Activated CD4-positive, alpha-beta memory T cell treated with anti-CD3 and anti-CD28 coated beads, Interleukin-2, amount 10 ng/mL, durations not matched to agents 7 days and 5 days (primary cell): ENCODE results near the gene TECTB. TPM values are rescaled to one million over a fixed set of nuclear protein-coding genes. Genes with fewer than 3 reads are reported as not detected.
"Not testable (repeated sequence)": the region's sequence is repeated elsewhere in the genome, so short reads cannot be mapped to it uniquely, and the experiment has no call there.

Experiments used
- CTCF ChIA-PET: fragments of 350-600 bp; sonication (Branson Sonifier 250); formaldehyde crosslinking; loops from one replicate; lab custom pipeline; 2021; ENCODE audit warnings: antibody characterized with exemption, inconsistent platforms; lab: Charles Lee
- POLR2A ChIA-PET: fragments of 350-600 bp; sonication (Branson Sonifier 250); formaldehyde crosslinking; loops from one replicate; lab custom pipeline; 2021; ENCODE audit warnings: antibody characterized with exemption; lab: Charles Lee
- DNase-seq: peaks from one replicate; pipeline ENCODE4 v3.0.0-alpha.2; 2020
- H3K27ac Mint-ChIP-seq: one replicate; pipeline ENCODE4 v1.8.0; 2021; ENCODE audit warnings: mild to moderate bottlenecking, mixed read lengths
- H3K27me3 Mint-ChIP-seq: one replicate; pipeline ENCODE4 v1.8.0; 2021; ENCODE audit warnings: mixed read lengths
- H3K36me3 Mint-ChIP-seq: one replicate; pipeline ENCODE4 v1.8.0; 2021; ENCODE audit warnings: low read depth, mixed read lengths
- H3K4me1 Mint-ChIP-seq: one replicate; pipeline ENCODE4 v1.8.0; 2021; ENCODE audit warnings: mixed read lengths
- H3K4me3 Mint-ChIP-seq: one replicate; pipeline ENCODE4 v1.8.0; 2021; ENCODE audit warnings: mild to moderate bottlenecking, mixed read lengths
- H3K9me3 Mint-ChIP-seq: one replicate; pipeline ENCODE4 v1.8.0; 2021; ENCODE audit warnings: mixed read lengths
- total RNA-seq, 2 experiments: library from RNA; stranded (reverse); gene quantifications; one replicate each; pipeline ENCODE4 v1.2.3, GENCODE V29; 2021

The TECTB gene
- total RNA-seq, 2 experiments from 2014 or later: not detected

- H3K36me3 Mint-ChIP-seq: no peaks in the 10 kb centered on the region
- POLR2A ChIA-PET: no interaction called here
- peaks cover 8% of the 10 kb centered on the region for H3K9me3 Mint-ChIP-seq
- no peak overlapping the region for H3K4me3 Mint-ChIP-seq
- DNase-seq: no peak
- H3K4me1 Mint-ChIP-seq: no peaks in the 10 kb centered on the region
- H3K27me3 Mint-ChIP-seq: no peaks in the 10 kb centered on the region
- CTCF ChIA-PET: no interaction called here
- no peak overlapping the region for H3K27ac Mint-ChIP-seq
Observed at GRCh38 chr10:112250555-112250954, 32.6 kb upstream of the TECTB start.

GRCh38 chr10:112251238-112251637 is 32.0 kb upstream of the TECTB start:
- H3K27ac Mint-ChIP-seq, H3K4me3 Mint-ChIP-seq, CTCF ChIA-PET, DNase-seq, H3K27me3 Mint-ChIP-seq, H3K9me3 Mint-ChIP-seq, H3K36me3 Mint-ChIP-seq, POLR2A ChIA-PET, H3K4me1 Mint-ChIP-seq: not testable (repeated sequence)

- no peak overlapping the region for H3K27ac Mint-ChIP-seq
- CTCF ChIA-PET: no interaction called here
- H3K36me3 Mint-ChIP-seq: no peaks in the 10 kb centered on the region
- DNase-seq: no peak
- H3K27me3 Mint-ChIP-seq: peaks cover 3% of the 10 kb centered on the region
- H3K9me3 Mint-ChIP-seq: no peaks in the 10 kb centered on the region
- no peaks in the 10 kb centered on the region for H3K4me1 Mint-ChIP-seq
- H3K4me3 Mint-ChIP-seq: no peak overlapping the region
- POLR2A ChIA-PET: no interaction called here
Observed at GRCh38 chr10:112258407-112258806, 24.8 kb upstream of the TECTB start.

GRCh38 chr10:112259688-112260087 is 23.5 kb upstream of the TECTB start:
- ChIA-PET CTCF (no interaction called here), POLR2A (no interaction called here)
- Mint-ChIP-seq H3K36me3 (no peaks in the 10 kb centered on the region), H3K4me1 (no peaks in the 10 kb centered on the region), H3K4me3 (no peak overlapping the region), H3K9me3 (no peaks in the 10 kb centered on the region), H3K27me3 (peaks cover 3% of the 10 kb centered on the region), H3K27ac (no peak overlapping the region)
- DNase-seq: no peak

GRCh38 chr10:112260831-112261230 is 22.4 kb upstream of the TECTB start:
- Mint-ChIP-seq H3K36me3 (no peaks in the 10 kb centered on the region), H3K27ac (no peak overlapping the region), H3K4me1 (no peaks in the 10 kb centered on the region), H3K9me3 (no peaks in the 10 kb centered on the region), H3K4me3 (no peak overlapping the region), H3K27me3 (peaks cover 3% of the 10 kb centered on the region)
- DNase-seq: no peak
- ChIA-PET CTCF (no interaction called here), POLR2A (no interaction called here)

GRCh38 chr10:112261281-112261822 is 21.8 kb upstream of the TECTB start:
- CTCF ChIA-PET: no interaction called here
- no peak overlapping the region for H3K4me3 Mint-ChIP-seq

GRCh38 chr10:112262546-112262945 is 20.7 kb upstream of the TECTB start:
- ChIA-PET CTCF (no interaction called here), POLR2A (no interaction called here)
- peaks cover 5% of the 10 kb centered on the region for H3K27me3 Mint-ChIP-seq
- no peaks in the 10 kb centered on the region for H3K4me1 Mint-ChIP-seq
- DNase-seq: no peak
- H3K4me3 Mint-ChIP-seq: no peak overlapping the region
- no peaks in the 10 kb centered on the region for H3K9me3 Mint-ChIP-seq
- H3K27ac Mint-ChIP-seq: no peak overlapping the region
- no peaks in the 10 kb centered on the region for H3K36me3 Mint-ChIP-seq

More at GRCh38 chr10:112261281-112261822, 21.8 kb upstream of the TECTB start:
- no peak for DNase-seq
- Mint-ChIP-seq H3K4me1 (no peaks in the 10 kb centered on the region), H3K36me3 (no peaks in the 10 kb centered on the region), H3K27ac (no peak overlapping the region), H3K27me3 (peaks cover 3% of the 10 kb centered on the region), H3K9me3 (no peaks in the 10 kb centered on the region)
- POLR2A ChIA-PET: no interaction called here

- Mint-ChIP-seq H3K36me3 (no peaks in the 10 kb centered on the region), H3K27me3 (peaks cover 2% of the 10 kb centered on the region), H3K4me3 (no peak overlapping the region), H3K27ac (no peak overlapping the region), H3K9me3 (no peaks in the 10 kb centered on the region), H3K4me1 (no peaks in the 10 kb centered on the region)
- CTCF ChIA-PET: no interaction called here
- DNase-seq: no peak
- POLR2A ChIA-PET: no interaction called here
Observed at GRCh38 chr10:112265745-112266144, 17.5 kb upstream of the TECTB start.

- H3K9me3 Mint-ChIP-seq: no peaks in the 10 kb centered on the region
- H3K27me3 Mint-ChIP-seq: peaks cover 4% of the 10 kb centered on the region
- no peaks in the 10 kb centered on the region for H3K36me3 Mint-ChIP-seq
- no peak overlapping the region for H3K27ac Mint-ChIP-seq
- POLR2A ChIA-PET: no interaction called here
- no peak for DNase-seq
- H3K4me1 Mint-ChIP-seq: no peaks in the 10 kb centered on the region
- no peak overlapping the region for H3K4me3 Mint-ChIP-seq
- CTCF ChIA-PET: no interaction called here
Observed at GRCh38 chr10:112269266-112269665, 13.9 kb upstream of the TECTB start.

- Mint-ChIP-seq H3K36me3 (no peaks in the 10 kb centered on the region), H3K4me3 (no peak overlapping the region), H3K4me1 (no peaks in the 10 kb centered on the region), H3K27ac (no peak overlapping the region), H3K27me3 (peaks cover 4% of the 10 kb centered on the region), H3K9me3 (no peaks in the 10 kb centered on the region)
- CTCF ChIA-PET: no interaction called here
- DNase-seq: no peak
- POLR2A ChIA-PET: no interaction called here
Observed at GRCh38 chr10:112271982-112272381, 11.2 kb upstream of the TECTB start.

- Mint-ChIP-seq H3K9me3 (no peaks in the 10 kb centered on the region), H3K36me3 (no peaks in the 10 kb centered on the region), H3K27me3 (peaks cover 9% of the 10 kb centered on the region), H3K27ac (no peak overlapping the region), H3K4me3 (no peak overlapping the region), H3K4me1 (no peaks in the 10 kb centered on the region)
- no peak for DNase-seq
- ChIA-PET POLR2A (no interaction called here), CTCF (no interaction called here)
Observed at GRCh38 chr10:112274831-112275230, 8.4 kb upstream of the TECTB start.

GRCh38 chr10:112275512-112276245 is 7.5 kb upstream of the TECTB start:
- H3K4me3 Mint-ChIP-seq: no peak overlapping the region
- peaks cover 11% of the 10 kb centered on the region for H3K27me3 Mint-ChIP-seq
- no peaks in the 10 kb centered on the region for H3K9me3 Mint-ChIP-seq
- CTCF ChIA-PET: interaction anchor here (1.7 kb wide), 1 partner anchor 19 kb away, joined by 3 read pairs; no protein-coding TSS in a partner anchor
- POLR2A ChIA-PET: no interaction called here
- no peaks in the 10 kb centered on the region for H3K4me1 Mint-ChIP-seq
- no peak for DNase-seq
- no peaks in the 10 kb centered on the region for H3K36me3 Mint-ChIP-seq
- no peak overlapping the region for H3K27ac Mint-ChIP-seq

GRCh38 chr10:112278871-112279270 is 4.3 kb upstream of the TECTB start:
- Mint-ChIP-seq H3K9me3 (no peaks in the 10 kb centered on the region), H3K27ac (no peak overlapping the region), H3K36me3 (no peaks in the 10 kb centered on the region), H3K4me3 (no peak overlapping the region), H3K4me1 (no peaks in the 10 kb centered on the region), H3K27me3 (peaks cover 12% of the 10 kb centered on the region)
- ChIA-PET CTCF (no interaction called here), POLR2A (no interaction called here)
- DNase-seq: no peak

- no peaks in the 10 kb centered on the region for H3K4me1 Mint-ChIP-seq
- no peak overlapping the region for H3K27ac Mint-ChIP-seq
- ChIA-PET CTCF (no interaction called here), POLR2A (no interaction called here)
- no peak overlapping the region for H3K4me3 Mint-ChIP-seq
- H3K9me3 Mint-ChIP-seq: no peaks in the 10 kb centered on the region
- peaks cover 12% of the 10 kb centered on the region for H3K27me3 Mint-ChIP-seq
- no peak for DNase-seq
- no peaks in the 10 kb centered on the region for H3K36me3 Mint-ChIP-seq
Observed at GRCh38 chr10:112279433-112279832, 3.8 kb upstream of the TECTB start.
